ENCODE data around the gene APBA2. TPM values are rescaled to one million over a fixed set of nuclear protein-coding genes. Genes with fewer than 3 reads are reported as not detected.

Gene APBA2
- total and polyA plus RNA-seq, 11 donors, result 0.16 to 1.3 (median 0.40) TPM; not detected in 2

DNA sequence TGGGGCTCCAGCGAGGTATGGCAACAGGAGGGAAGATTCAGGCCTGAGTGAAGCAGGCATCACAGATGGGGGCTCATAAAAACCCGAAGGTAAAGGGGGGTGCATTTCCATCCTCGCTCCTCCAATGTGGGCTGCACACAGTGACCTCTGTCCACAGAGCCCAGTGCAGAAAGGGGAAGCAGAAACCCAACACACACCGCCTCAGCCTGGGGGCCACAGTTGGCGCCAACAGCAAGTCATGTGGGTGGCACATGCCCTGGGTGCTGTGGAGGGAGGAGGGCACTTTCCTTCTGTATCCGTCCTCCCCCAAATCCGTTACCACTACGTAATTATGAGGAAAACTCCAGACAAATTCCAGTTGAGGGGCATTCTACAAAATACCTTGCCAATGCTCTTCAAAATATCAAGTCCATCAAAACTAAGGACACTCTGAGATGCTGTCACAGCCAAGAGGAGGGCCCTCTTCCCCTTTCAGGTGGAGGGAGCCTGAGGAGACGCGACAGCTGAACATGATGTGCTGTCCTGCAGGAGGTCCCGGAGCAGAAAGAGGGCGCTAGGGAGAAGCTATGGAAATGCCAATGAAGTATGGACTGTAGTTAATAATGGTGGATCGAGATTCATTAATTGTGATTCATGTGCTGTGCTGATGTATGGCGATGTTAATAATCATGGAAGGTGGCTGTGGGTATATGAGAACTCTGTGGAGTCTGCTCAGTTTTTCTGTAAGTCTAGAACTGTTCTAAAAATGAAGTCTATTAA lies 16.4 kb downstream of the APBA2 start:
- H3K4me1 ChIP-seq, result no peaks in the 10 kb centered on the region
- no peak overlapping the region for H3K4me3 ChIP-seq
- H3K9me3 ChIP-seq, result no peaks in the 10 kb centered on the region
- ATAC-seq (no peak), DNase-seq (no peak)
- H3K36me3 ChIP-seq, result no peaks in the 10 kb centered on the region
- TF ChIP-seq POLR2A (IDR thresholded peaks at IDR 0.05), result no peak
- TF ChIP-seq, protein P1, sequence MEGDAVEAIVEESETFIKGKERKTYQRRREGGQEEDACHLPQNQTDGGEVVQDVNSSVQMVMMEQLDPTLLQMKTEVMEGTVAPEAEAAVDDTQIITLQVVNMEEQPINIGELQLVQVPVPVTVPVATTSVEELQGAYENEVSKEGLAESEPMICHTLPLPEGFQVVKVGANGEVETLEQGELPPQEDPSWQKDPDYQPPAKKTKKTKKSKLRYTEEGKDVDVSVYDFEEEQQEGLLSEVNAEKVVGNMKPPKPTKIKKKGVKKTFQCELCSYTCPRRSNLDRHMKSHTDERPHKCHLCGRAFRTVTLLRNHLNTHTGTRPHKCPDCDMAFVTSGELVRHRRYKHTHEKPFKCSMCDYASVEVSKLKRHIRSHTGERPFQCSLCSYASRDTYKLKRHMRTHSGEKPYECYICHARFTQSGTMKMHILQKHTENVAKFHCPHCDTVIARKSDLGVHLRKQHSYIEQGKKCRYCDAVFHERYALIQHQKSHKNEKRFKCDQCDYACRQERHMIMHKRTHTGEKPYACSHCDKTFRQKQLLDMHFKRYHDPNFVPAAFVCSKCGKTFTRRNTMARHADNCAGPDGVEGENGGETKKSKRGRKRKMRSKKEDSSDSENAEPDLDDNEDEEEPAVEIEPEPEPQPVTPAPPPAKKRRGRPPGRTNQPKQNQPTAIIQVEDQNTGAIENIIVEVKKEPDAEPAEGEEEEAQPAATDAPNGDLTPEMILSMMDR (IDR thresholded peaks at IDR 0.05), result no peak
- intact Hi-C loops (cut with DNase I), result loop anchor here in 1 of 10 donors (10.0 kb wide), 1 partner anchor 193 kb away; no protein-coding TSS in a partner anchor
- no peak overlapping the region for H3K27ac ChIP-seq
- H3K27me3 ChIP-seq, result no peaks in the 10 kb centered on the region
- 88 to 93% (median 91%) methylated on average over 14 of the region's 14 CpGs for WGBS, 4 donors

GRCh38 chr15:28902856-28903255 lies 17.1 kb downstream of the APBA2 start:
- no peaks in the 10 kb centered on the region for H3K9me3 ChIP-seq
- DNase-seq (no peak), ATAC-seq (no peak)
- 92 to 98% (median 93%) methylated on average over 5 of the region's 5 CpGs for WGBS, 4 donors
- H3K27ac ChIP-seq, result no peak overlapping the region
- H3K27me3 ChIP-seq, result no peaks in the 10 kb centered on the region
- intact Hi-C loops (cut with DNase I), result loop anchor here in 1 of 10 donors (10.0 kb wide), 1 partner anchor 192 kb away; no protein-coding TSS in a partner anchor
- no peak for TF ChIP-seq POLR2A (IDR thresholded peaks at IDR 0.05)
- TF ChIP-seq, protein P1 (IDR thresholded peaks at IDR 0.05), result no peak
- no peaks in the 10 kb centered on the region for H3K4me1 ChIP-seq
- H3K36me3 ChIP-seq, result no peaks in the 10 kb centered on the region
- no peak overlapping the region for H3K4me3 ChIP-seq

GRCh38 chr15:28903555-28903954 lies 17.8 kb downstream of the APBA2 start:
- intact Hi-C loops (cut with DNase I), result loop anchor here in 1 of 10 donors (10.0 kb wide), 1 partner anchor 191 kb away; no protein-coding TSS in a partner anchor
- Histone ChIP-seq H3K27me3 (no peaks in the 10 kb centered on the region), H3K4me1 (no peaks in the 10 kb centered on the region), H3K36me3 (no peaks in the 10 kb centered on the region), H3K4me3 (no peak overlapping the region), H3K27ac (no peak overlapping the region), H3K9me3 (no peaks in the 10 kb centered on the region)
- ATAC-seq (no peak), DNase-seq (no peak)
- WGBS, 4 donors, result 81 to 84% (median 81%) methylated on average over 8 of the region's 8 CpGs
- TF ChIP-seq POLR2A (IDR thresholded peaks at IDR 0.05), result no peak
- TF ChIP-seq, protein P1 (IDR thresholded peaks at IDR 0.05), result no peak

DNA sequence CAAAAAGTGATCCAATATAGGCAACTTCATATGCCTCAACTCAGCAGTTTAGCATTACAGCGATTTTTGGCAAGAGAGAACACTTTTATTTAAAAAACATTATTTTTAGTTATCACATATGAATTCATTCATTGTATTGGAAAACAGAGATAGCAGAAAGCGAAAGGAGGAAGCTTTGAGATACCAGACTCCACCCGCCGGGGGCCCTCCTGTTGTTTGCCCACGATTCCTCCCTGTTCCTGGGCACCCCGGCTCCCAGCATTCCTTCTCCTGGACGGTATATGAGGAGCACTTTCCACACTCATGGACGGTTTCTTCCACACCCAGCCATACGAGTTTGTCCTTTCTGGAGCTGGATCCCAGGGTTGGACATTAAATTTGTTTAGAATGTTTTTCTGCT lies 18.2 kb downstream of the APBA2 start:
- no peaks in the 10 kb centered on the region for H3K36me3 ChIP-seq
- H3K4me3 ChIP-seq, result no peak overlapping the region
- no peak overlapping the region for H3K27ac ChIP-seq
- no peaks in the 10 kb centered on the region for H3K27me3 ChIP-seq
- no peak for TF ChIP-seq POLR2A (IDR thresholded peaks at IDR 0.05)
- TF ChIP-seq, protein P1 (IDR thresholded peaks at IDR 0.05), result no peak
- WGBS, 4 donors, result 48 to 66% (median 65%) methylated on average over 9 of the region's 9 CpGs
- H3K9me3 ChIP-seq, result no peaks in the 10 kb centered on the region
- H3K4me1 ChIP-seq, result no peaks in the 10 kb centered on the region
- ATAC-seq, result no peak
- intact Hi-C loops (cut with DNase I), result loop anchor here in 1 of 10 donors (10.0 kb wide), 1 partner anchor 191 kb away; no protein-coding TSS in a partner anchor
- DNase-seq, result no peak

All from heart left ventricle (tissue), 16 donors.